BLaER1 treated with 17β-estradiol and CSF1 and Interleukin-3, amounts not matched to agents 10 nM and 100 nM (cell line): ENCODE data around the gene KLRG1.

Experiments used
- H3K27ac ChIP-seq, 11 experiments: shearing (Covaris generic); formaldehyde crosslinking; 2 replicates each; pipeline ENCODE4 v1.8.1; 2022
- H3K27me3 ChIP-seq, 11 experiments: shearing (Covaris generic); formaldehyde crosslinking; 2 replicates each; pipeline ENCODE4 v1.8.1; 2022
- H3K36me3 ChIP-seq, 11 experiments: shearing (Covaris generic); formaldehyde crosslinking; 2 replicates each; pipeline ENCODE4 v1.8.1; 2022
- H3K4me1 ChIP-seq, 10 experiments: shearing (Covaris generic); formaldehyde crosslinking; 2 replicates each; pipeline ENCODE4 v1.8.1; 2022
- H3K4me2 ChIP-seq, 11 experiments: shearing (Covaris generic); formaldehyde crosslinking; 2 replicates each; pipeline ENCODE4 v1.8.1; 2022
- H3K4me3 ChIP-seq, 10 experiments: shearing (Covaris generic); formaldehyde crosslinking; 2 replicates each; pipeline ENCODE4 v1.8.1; 2022
- H3K9ac ChIP-seq, 11 experiments: shearing (Covaris generic); formaldehyde crosslinking; 2 replicates each; pipeline ENCODE4 v1.8.1; 2022
- H3K9me3 ChIP-seq, 11 experiments: shearing (Covaris generic); formaldehyde crosslinking; replicated peaks in 1 of 11; 2 replicates each; pipeline ENCODE4 v1.8.1; 2022
- H4K20me1 ChIP-seq, 11 experiments: shearing (Covaris generic); formaldehyde crosslinking; 2 replicates each; pipeline ENCODE4 v1.8.1; 2022
- Cebpa-rat ChIP-seq, 11 experiments: shearing (Covaris generic); IDR thresholded peaks; 2 replicates each; pipeline ENCODE4 v1.8.1; 2022

Gene KLRG1

DNA sequence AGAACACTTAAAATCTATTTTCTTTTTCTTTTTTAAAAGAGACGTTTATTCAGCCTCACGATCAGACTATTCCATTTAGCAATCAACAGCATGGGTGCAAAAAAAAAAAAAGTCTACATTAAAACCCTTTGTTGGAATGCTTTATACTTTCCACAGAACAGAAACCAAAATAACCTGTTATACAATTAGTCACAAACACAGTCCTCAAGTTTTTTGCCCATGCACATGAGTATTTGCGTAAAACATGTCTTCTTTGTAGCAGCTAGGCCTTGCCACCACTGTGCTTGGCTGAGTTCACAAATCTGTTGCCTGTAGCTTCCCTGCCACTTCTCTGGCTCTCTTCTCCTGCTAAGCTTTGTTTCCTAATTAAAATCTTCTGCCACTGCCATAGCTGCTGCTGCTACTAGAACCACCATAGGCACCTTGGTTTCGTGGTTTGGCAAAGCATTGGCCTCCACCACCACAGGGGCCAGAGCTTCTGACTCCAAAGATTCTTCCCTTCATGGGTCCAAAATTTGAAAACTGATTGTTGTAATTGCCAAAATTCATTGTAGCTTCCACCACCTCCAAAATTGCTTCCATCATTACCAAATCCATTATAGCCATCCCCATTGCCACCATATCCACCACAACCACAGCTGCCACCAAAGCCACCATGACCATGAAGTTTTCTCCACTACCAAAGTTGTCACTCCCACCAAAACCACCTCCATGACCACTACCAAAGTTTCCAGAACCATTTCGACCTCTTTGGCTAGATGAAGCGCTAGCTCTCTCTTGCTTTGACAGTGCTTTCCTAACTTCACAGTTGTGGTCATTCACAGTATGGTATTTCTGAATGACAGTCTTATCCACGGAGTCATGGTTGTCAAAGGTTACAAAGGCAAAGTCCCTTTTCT, 38.1 kb downstream of the KLRG1 start:
- Histone ChIP-seq H3K27ac (no peak overlapping the region), H3K36me3 (no peaks in the 10 kb centered on the region), H3K4me2 (no peak overlapping the region), H3K9ac (no peak overlapping the region), H3K4me3 (no peak overlapping the region), H4K20me1 (no peaks in the 10 kb centered on the region), H3K27me3 (no peaks in the 10 kb centered on the region), H3K9me3 (no peaks in the 10 kb centered on the region), H3K4me1 (peaks cover 0 to 32% (median 4%) of the 10 kb centered on the region in 10 experiments; a peak in 10 of 20 replicates)
- no peak for TF ChIP-seq Cebpa-rat (IDR thresholded peaks at IDR 0.05)

DNA sequence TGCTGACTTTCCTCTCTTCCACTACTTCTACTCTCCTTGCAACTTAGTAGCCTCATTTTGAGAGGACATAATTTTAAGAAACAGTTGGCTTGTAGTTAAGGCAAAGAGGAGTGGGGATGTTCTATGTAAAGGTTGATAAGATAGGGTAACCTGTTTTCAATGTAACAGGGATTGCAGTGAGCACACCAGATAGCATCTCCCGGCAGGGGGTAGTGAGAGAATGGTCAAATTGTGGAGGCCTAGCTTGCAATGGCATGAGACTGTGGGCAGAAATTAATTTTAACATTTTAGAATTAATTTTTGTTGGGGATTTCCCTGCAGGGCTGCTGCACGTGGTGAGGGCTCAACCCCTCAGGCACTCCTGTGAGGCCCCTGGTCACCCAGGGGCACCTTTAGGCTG, 41.4 kb downstream of the KLRG1 start:
- H3K4me2 ChIP-seq = peak overlapping the region in 1 of 11 experiments; percentile 47; a peak in 1 of 22 replicates

DNA sequence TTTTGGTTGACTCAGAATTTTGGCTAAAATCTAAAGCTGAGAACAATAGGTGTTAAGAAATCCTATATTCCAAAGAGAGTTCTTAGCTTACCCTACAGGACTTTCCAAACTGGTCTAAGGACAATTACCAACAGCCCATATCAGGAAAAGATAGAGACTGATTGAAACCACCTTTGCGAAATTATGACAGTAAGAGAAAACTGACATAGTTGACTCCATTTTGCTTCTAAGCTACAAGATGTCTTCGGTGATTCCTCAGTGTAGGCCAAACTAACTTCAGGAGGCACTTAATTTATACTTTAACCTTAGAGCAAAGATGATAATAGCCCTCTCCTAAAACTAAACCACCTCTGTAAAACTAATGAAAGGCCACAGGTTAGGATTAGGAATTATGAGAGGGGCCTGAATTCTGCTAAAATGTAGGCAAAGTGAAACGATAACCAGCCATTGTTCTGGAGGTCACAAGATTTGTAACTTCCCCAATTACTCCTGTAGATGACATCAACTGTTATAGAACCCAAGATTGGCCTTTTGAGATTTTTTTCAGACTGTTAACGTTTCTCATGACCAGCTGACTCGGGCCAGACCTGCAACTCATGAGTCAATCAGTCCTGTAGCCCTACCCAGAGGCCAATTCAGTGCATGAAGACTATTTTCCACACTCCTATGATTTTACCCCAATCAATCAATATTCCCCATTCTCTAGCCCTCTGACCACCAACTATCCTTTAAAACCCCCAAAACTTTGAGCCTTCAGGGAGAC, 43.0 kb downstream of the KLRG1 start:
- peak overlapping the region in 3 of 11 experiments; percentile 28 to 73 (median 68); a peak in 4 of 22 replicates for H3K27ac ChIP-seq
- peak overlapping the region in 1 of 11 experiments; percentile 26; a peak in 1 of 22 replicates for H3K9ac ChIP-seq
- H3K4me1 ChIP-seq = peaks cover 0 to 24% (median 0%) of the 10 kb centered on the region in 10 experiments; a peak in 4 of 20 replicates
- no peaks in the 10 kb centered on the region for H3K36me3 ChIP-seq
- no peak overlapping the region for H3K4me3 ChIP-seq
- no peaks in the 10 kb centered on the region for H3K27me3 ChIP-seq
- no peaks in the 10 kb centered on the region for H4K20me1 ChIP-seq
- peak overlapping the region in 2 of 11 experiments; percentile 45 to 52; a peak in 4 of 22 replicates for H3K4me2 ChIP-seq
- no peak for TF ChIP-seq Cebpa-rat (IDR thresholded peaks at IDR 0.05)
- H3K9me3 ChIP-seq = 0 out of 22 replicates have a peak, but pooled peaks cover 0 to 14% (median 0%) of the 10 kb centered on the region in 11 experiments

More for the DNA sequence above, 41.4 kb downstream of the KLRG1 start:
- no peak overlapping the region for H3K27ac ChIP-seq
- H3K4me1 ChIP-seq = peaks cover 0 to 27% (median 0%) of the 10 kb centered on the region in 10 experiments; a peak in 4 of 20 replicates
- TF ChIP-seq Cebpa-rat (IDR thresholded peaks at IDR 0.05) = no peak
- H4K20me1 ChIP-seq = no peaks in the 10 kb centered on the region
- H3K27me3 ChIP-seq = no peaks in the 10 kb centered on the region
- 0 out of 22 replicates have a peak, but pooled peaks cover 0 to 14% (median 0%) of the 10 kb centered on the region in 11 experiments for H3K9me3 ChIP-seq
- H3K4me3 ChIP-seq = no peak overlapping the region
- no peak overlapping the region for H3K9ac ChIP-seq
- H3K36me3 ChIP-seq = no peaks in the 10 kb centered on the region

DNA sequence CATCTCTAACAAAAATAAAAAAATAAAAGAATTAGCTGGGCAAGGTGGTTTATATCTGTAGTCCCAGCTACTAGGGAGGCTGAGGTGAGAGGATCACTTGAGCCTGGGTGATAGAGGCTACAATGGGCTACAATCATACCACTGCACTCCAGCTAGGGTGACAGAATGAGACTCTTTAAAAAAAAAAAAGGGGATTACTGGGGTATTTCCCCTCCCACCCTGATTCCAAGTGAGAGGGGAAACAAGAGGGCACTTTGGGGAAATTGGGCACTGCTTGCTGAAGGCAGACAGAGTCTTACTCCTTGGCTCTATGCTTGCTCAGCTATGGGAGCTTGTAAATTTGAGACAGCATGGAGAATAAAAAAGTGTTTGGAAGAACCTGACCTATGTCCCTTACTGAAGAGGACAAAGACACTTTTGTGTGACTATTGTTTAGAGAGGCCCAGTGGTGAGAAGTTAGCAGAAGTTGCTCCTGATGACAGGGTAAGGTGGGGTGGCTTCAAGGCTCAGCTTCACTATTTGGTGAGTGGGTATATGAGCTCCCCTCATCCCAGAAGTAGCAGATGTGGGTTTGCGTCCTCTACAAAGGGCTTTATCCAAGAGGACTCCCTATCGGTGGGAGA, 44.0 kb downstream of the KLRG1 start:
- no peak for TF ChIP-seq Cebpa-rat (IDR thresholded peaks at IDR 0.05)
- Histone ChIP-seq H3K4me2 (peak overlapping the region in 2 of 11 experiments; percentile 45 to 52; a peak in 3 of 22 replicates), H3K36me3 (no peaks in the 10 kb centered on the region), H3K4me1 (peaks cover 0 to 24% (median 0%) of the 10 kb centered on the region in 10 experiments; a peak in 4 of 20 replicates), H3K27me3 (no peaks in the 10 kb centered on the region), H4K20me1 (no peaks in the 10 kb centered on the region), H3K9me3 (0 out of 22 replicates have a peak, but pooled peaks cover 0 to 14% (median 0%) of the 10 kb centered on the region in 11 experiments), H3K4me3 (no peak overlapping the region), H3K9ac (peak overlapping the region in 1 of 11 experiments; percentile 26; a peak in 1 of 22 replicates), H3K27ac (peak overlapping the region in 1 of 11 experiments; percentile 37; a peak in 1 of 22 replicates)

DNA sequence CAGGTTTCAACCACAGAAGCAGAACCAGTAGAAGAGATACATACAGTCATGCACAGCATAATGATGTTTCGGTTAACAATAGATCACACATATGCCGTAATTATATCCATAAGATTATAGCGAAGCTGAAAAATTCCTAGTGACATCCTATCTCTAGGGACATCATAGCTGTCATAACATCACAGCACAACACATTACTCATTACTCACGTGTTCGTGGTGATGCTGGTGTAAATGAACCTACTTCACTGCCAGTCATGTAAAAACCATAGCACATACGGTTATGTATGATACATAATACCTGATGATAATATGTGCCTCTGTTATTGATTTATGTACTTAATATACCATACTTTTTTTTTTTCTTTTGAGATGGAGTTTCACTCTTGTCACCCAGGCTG, 44.7 kb downstream of the KLRG1 start:
- H3K36me3 ChIP-seq = no peaks in the 10 kb centered on the region
- H3K27me3 ChIP-seq = no peaks in the 10 kb centered on the region
- no peaks in the 10 kb centered on the region for H4K20me1 ChIP-seq
- H3K4me2 ChIP-seq = no peak overlapping the region
- 0 out of 22 replicates have a peak, but pooled peaks cover 0 to 14% (median 0%) of the 10 kb centered on the region in 11 experiments for H3K9me3 ChIP-seq
- H3K27ac ChIP-seq = no peak overlapping the region
- peaks cover 0 to 24% (median 0%) of the 10 kb centered on the region in 10 experiments; a peak in 4 of 20 replicates for H3K4me1 ChIP-seq
- TF ChIP-seq Cebpa-rat (IDR thresholded peaks at IDR 0.05) = no peak
- no peak overlapping the region for H3K4me3 ChIP-seq
- H3K9ac ChIP-seq = no peak overlapping the region

DNA sequence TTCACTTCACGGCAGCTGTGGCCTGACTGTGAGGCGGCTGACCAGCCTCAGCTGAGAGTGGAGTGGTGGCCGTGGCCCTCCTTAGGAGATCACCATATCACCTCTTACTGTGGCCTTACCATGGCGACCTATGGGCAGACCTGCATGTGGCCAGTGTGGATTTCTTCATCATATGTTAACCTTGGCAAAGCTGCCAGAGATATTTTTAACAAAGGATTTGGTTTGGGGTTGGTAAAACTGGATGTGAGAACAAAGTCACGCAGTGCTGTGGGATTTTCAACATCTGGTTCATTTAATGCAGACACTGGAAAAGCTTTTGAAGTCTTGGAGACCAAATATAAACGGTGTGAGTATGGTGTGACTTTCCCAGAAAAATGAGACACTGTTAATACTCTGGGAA, 46.9 kb downstream of the KLRG1 start:
- 0 out of 22 replicates have a peak, but pooled peaks cover 0 to 14% (median 0%) of the 10 kb centered on the region in 11 experiments for H3K9me3 ChIP-seq
- H3K4me1 ChIP-seq = peaks cover 0 to 17% (median 0%) of the 10 kb centered on the region in 10 experiments; a peak in 4 of 20 replicates
- no peak overlapping the region for H3K27ac ChIP-seq
- H3K36me3 ChIP-seq = no peaks in the 10 kb centered on the region
- H3K4me3 ChIP-seq = no peak overlapping the region
- H3K4me2 ChIP-seq = no peak overlapping the region
- H3K9ac ChIP-seq = no peak overlapping the region
- no peaks in the 10 kb centered on the region for H4K20me1 ChIP-seq
- no peak for TF ChIP-seq Cebpa-rat (IDR thresholded peaks at IDR 0.05)
- no peaks in the 10 kb centered on the region for H3K27me3 ChIP-seq

DNA sequence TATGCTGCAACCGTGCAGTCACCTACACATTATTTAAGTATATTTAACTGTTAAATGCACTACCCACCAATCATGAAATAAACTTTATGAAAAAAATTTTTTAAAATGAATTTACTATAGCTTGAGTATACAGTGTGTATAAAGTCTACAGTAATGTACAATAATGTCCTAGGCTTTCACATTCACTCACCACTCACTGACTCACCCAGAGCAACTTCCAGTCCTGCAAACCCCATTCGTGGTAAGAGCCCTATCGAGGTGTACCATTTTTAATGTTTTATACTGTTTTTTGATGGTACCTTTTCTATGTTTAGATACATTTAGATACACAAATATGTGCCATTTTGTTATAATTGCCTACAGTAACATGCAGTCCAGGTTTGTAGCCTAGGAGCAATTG, 48.1 kb downstream of the KLRG1 start:
- no peak for TF ChIP-seq Cebpa-rat (IDR thresholded peaks at IDR 0.05)
- no peaks in the 10 kb centered on the region for H3K36me3 ChIP-seq
- H4K20me1 ChIP-seq = no peaks in the 10 kb centered on the region
- no peak overlapping the region for H3K4me3 ChIP-seq
- no peak overlapping the region for H3K9ac ChIP-seq
- no peak overlapping the region for H3K4me2 ChIP-seq
- 0 out of 22 replicates have a peak, but pooled peaks cover 0 to 14% (median 0%) of the 10 kb centered on the region in 11 experiments for H3K9me3 ChIP-seq
- no peaks in the 10 kb centered on the region for H3K27me3 ChIP-seq
- H3K27ac ChIP-seq = no peak overlapping the region
- H3K4me1 ChIP-seq = peaks cover 0 to 13% (median 0%) of the 10 kb centered on the region in 10 experiments; a peak in 4 of 20 replicates

DNA sequence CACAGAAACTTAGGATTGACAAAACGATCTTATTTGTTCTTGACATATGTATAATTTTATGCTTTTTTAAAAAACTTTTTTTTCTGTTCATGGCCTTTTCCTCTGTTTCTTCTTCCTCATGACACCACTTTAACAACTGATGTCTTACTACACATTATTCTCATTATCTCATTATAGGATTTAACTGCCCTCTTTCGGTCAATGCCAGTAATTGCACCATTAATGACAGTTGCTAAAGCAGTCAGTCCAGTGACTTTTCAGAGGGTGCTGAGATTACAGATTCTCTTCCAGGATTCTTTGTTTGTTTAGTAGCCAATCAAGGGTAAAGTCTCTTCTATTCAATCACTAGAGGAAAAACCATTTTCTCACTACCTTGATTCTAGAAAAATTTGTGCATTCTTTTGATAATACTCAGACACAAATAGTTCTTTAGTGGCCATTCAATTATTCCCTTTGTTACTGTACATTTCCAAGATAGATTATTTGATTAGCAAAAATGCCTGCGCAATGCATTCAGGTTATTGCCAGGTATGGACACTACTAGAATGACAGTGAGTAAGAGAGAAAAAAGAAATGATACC, 50.1 kb downstream of the KLRG1 start:
- H3K27me3 ChIP-seq = no peaks in the 10 kb centered on the region
- H3K36me3 ChIP-seq = no peaks in the 10 kb centered on the region
- TF ChIP-seq Cebpa-rat (IDR thresholded peaks at IDR 0.05) = no peak
- H3K4me3 ChIP-seq = no peak overlapping the region
- H3K9ac ChIP-seq = no peak overlapping the region
- no peak overlapping the region for H3K4me2 ChIP-seq
- H3K9me3 ChIP-seq = 0 out of 22 replicates have a peak, but pooled peaks cover 0 to 9% (median 0%) of the 10 kb centered on the region in 11 experiments
- no peaks in the 10 kb centered on the region for H4K20me1 ChIP-seq
- H3K4me1 ChIP-seq = no peaks in the 10 kb centered on the region
- H3K27ac ChIP-seq = no peak overlapping the region
